SKM-1 treated with dmso at 0.1 percent for 144 hours (cell line): ENCODE results near the gene ETNK1.
"Not testable (repeated sequence)": the region's sequence is repeated elsewhere in the genome, so short reads cannot be mapped to it uniquely, and the experiment has no call there.

ENCODE experiments used
- DNase-seq: peaks from one replicate; lab custom pipeline; 2025; ENCODE audit not compliant: unreplicated experiment; lab: John Stamatoyannopoulos, UW

ETNK1 gene

DNA sequence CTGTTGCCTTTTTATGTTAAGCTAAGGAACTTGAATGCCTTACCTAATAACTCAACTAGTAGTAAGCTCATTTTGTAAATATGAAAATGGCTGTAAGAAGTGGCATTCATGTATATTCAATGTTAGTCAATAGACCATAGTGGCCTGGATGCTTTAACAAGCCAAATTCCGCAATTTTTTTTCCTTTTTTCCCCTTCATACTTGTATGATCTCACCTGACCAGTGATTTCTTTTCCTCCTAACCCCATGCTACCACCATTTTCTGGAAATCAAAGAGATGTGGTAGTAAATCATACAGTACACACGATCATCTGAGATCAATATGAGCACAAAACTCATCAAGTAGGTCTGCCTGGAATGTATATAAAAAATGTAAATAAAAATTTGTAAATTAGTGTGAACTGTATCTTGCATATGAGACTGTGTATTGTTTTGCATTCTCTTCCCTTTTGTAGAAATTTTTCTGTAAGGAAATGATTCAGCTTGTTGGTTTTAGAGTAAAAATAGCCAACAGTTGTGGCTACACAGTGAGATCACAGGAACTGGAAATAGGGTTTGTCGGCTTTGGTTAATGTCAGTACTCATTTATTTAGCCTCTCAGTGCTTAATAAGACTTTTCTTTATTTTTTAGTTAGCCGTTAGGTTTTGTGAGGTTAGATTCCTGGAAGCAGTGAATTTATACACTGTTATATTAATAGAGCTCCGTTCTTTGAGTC lies 62.5 kb downstream of the ETNK1 start:
- DNase-seq, result no peak

DNA sequence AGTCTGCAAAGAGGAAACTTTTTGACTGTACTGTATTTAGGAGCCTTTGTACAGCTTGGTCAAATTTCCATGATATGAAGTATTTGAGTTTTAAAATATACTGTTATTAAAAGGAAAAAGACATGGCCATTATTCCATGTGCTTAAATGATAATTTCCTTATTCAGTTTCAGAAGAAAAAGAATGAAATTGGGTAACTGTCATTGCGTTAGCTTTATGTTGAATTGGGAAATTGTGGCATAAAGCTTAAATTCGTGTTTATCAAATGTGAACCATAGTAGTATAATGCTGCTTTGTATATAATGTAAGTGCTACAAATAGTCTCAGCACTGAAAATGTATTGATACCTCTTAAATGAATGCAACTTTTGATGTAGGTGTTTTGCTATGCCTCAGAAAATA lies 64.9 kb downstream of the ETNK1 start:
- DNase-seq, result no peak

DNA sequence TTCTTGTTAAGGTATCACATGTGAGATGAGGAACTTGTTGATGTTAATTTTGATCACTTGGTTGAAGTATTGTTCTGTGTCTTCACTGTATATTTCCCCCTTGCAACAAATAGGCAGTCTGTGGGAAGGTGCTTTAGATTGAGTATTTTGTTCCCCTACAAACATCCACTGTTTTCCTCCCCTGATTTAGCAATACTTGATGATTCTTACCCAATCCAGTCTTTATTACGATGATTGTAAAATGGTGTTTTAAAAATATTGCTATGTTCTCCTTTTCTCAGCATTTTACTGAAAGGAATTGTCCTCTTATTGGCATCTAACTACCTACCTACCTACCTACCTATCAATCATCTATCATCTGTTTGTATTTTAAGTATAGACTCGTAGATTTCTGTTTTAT lies 66.3 kb downstream of the ETNK1 start:
- no peak for DNase-seq

DNA sequence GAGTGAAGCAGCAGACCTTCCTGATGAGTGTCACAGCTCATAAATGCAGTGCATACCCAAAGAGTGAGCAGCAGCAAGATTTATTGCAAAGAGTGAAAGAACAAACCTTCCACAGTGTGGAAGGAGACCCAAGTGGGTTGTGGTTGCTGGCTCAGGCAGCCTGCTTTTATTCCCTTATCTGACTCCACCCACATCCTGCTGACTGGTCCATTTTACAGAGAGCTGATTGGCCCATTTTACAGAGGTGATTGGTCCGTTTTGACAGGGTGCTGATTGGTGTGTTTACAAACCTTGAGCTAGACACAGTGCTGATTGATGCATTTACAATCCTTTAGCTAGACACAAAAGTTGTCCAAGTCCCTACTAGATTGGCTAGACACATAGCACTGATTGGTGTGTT lies 67.5 kb downstream of the ETNK1 start:
- not testable (repeated sequence) for DNase-seq

DNA sequence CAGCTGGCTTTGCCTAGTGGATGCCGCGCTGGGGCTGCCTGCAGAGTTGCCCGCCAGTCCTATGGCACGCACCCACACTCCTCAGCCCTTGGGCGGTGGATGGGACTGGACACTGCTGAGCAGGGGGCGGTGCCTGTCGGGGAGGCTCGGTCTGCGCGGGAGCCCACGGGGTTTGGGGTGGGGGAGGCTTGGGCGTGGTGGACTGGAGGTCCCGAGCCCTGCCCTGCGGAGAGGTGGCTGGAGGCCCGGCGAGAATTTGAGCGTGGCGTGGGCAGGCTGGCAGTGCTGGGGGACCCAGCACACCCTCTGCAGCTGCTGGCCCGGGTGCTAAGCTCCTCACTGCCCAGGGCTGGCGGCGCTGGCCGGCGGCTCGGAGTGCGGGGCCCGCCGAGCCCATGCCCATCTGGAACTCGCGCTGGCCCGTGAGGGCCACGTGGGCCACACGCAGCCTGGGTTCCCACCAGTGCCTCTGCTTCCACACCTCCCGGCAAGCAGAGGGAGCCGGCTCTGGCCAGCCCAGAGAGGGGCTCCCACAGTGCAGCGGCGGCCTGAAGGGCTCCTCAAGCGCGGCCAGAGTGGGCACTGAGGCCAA lies 68.1 kb downstream of the ETNK1 start:
- no peak for DNase-seq

DNA sequence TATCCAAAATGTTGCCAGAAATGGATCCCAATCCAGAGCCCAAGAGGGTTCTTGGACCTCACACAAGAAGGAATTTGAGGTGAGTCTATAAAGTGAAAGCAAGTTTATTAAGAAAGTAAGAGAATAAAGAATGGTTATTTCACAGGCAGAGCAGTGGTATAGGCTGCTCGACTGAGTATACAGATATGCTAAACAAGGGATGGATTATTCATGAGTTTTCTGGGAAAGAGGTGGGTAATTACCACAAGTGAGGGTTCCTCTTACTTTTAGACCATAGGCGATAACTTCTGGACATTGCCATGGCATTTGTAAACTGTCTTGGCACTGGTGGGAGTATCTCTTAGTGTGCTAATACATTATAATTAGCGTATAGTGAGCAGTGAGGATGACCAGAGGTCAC lies 73.6 kb downstream of the ETNK1 start:
- no peak for DNase-seq

DNA sequence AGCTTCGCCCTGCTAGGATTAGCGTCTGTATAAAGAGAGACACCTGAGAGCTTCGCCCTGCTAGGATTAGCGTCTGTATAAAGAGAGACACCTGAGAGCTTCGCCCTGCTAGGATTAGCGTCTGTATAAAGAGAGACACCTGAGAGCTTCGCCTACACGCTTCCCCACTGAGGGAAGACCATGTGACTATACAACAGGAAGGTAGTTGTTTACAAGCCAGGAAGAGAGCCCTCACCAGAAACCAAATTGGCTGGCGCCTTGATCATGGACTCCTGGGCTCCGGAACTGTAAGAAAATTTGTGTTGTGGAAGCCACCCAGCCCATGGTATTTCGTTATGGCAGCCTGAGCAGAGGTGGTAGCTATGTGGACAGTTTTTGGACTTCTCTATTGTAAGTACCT lies 74.7 kb downstream of the ETNK1 start:
- not testable (repeated sequence) for DNase-seq

DNA sequence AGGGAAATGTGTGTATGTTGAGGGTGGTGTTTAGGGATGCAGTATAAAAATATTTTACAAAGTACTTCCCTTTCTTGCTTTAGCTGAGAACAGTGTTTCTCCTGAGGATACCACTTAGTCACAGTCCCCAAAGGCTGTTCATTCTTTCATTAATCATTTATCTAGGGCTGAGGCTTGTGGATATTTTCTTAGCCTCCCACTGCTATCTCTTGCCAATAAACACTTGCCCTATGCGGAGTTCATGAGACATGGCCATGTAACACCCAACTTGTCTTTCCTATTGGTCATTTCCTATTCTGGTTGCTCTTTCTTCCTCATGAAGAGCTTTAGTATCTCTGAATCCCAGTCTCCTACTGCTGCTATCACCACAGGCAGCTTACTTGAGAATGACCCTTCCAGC lies 75.1 kb downstream of the ETNK1 start:
- no peak for DNase-seq

DNA sequence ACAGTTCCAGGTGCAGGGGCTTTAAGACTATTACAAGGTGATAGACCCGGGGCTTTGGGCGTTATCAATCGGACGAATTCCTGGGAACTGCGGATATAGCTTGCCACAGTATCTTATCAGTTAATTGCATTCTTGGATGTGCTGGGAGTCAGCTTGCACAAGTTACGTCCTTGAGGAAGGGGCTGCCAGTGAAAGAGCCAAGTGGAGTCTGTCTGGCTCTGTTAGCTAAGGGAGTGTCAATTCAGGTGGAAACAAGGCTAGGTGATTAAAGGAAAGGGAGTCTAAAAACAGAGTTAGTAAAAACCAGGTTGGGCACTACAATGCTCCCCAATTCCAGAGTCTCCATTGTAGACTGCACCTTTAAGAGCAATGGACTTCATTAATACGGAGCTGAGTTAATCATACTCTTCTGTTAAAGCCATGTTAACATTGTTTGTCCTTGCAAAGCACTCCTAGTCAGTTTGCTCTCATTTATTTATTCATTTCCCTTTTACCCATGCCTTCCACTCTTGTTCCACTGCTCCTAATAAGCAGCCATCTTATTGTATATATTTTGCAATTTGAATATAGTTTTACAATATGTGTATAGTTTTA lies 76.3 kb downstream of the ETNK1 start:
- not testable (repeated sequence) for DNase-seq

DNA sequence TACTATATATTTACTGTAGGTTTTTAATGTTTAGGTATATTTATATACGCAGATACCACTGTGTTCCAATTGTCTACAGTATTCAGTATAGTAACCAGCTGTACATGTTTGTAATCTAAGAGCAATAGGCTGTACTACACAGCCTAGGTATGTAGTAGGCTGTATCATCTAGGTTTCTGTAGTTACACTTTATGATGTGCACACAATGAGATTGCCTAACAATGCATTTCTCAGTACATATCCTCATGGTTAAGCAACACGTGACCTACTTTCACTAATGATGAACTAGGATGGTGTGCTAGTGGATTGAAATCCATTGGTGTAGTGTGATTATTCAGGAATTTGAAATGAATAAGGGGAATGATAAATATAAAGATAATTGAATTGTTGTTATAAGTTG lies 77.7 kb downstream of the ETNK1 start:
- no peak for DNase-seq

DNA sequence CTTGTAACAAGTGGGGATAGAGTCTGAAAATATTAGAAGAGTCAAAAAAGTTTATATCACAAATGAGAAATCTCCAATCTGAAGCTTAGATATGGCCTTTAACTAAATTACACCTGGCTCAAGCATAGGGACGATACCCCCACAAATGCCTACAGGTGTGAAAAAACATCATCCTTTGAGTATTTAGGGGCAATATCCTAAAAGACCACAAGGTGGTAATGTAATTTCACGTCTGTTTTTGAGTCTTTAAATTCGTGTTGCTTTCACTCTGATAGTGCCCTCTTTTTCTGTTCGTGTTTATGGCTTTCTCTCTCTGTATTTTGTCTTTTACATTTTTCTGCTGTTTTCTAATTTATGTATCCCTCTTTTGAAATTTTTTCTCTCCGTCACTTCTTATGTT lies 84.3 kb downstream of the ETNK1 start:
- DNase-seq, result no peak

DNA sequence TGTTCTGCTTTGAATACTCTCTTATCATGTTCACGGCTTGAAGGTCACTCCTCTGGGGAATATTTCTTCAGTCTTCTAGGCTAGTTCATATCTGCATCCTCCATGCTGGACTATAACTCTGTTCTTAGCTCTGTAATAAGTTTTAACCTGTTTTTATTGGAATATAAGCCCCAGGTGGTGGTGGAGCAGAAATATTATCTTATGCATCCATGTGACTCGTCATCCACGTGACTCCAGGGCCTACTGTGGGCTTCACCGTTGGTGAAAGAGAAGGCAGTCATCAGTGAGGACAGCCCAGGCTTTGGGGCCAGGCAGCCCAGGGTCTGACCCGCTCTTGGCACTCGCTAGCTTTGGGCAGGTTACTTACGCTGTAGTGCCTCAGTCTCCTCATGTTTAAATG lies 87.1 kb downstream of the ETNK1 start:
- DNase-seq, result no peak

DNA sequence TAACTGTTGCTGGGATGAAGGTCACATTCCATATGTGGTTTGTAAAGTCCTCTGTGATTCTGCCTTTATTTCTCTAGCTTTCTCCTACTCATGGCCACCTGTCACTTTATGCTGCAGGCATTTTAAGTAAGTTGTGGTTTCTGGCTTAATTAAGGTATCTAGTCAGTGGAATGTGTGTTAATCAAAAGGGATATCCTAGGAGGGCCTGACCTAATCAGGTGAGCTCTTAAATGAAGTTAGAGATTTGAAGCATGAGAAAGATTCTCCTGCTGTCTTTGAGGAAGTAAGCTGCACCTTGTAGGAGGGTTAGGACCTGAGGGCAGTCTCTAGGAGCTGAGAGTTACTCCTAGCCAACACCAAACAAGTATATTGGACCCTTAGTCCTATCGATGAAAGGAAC lies 90.3 kb downstream of the ETNK1 start:
- DNase-seq, result no peak

DNA sequence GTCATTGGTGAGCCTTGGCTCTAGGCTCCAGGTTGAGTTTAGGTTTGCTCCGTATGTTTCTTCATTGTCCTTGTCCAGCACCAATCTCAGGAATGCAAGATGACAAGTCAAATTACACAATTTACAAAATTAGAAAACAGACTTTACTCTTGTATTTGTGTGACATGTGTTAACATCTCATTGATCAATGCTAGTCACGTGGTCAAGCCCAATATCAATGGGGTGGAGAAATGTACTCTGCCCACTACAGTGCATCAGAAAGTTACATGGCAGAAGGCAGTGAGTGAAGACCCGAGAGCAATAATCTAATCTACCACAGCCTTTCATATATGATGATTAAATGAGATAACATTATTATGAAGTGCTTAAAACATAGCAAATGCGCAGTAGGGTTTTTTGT lies 94.8 kb downstream of the ETNK1 start:
- DNase-seq, result no peak

DNA sequence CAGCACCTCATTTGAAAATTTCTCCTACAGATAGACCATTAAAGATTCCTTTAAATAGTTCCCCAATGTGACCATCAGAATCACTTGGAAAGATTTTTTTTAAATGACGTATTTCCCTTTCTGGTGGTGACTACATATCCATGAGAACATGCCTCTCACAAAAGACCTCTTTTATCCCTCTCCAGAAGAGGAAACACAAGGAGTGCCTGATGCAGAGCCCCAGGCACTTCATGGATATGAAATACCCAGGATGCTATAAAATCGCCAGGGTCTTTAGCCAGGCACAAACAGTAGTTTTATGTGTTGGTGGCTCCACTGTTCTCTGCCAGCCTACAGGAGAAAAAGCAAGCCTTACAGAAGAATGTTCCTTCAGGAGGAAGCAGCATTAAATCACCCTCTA lies 97.1 kb downstream of the ETNK1 start:
- DNase-seq, result no peak

DNA sequence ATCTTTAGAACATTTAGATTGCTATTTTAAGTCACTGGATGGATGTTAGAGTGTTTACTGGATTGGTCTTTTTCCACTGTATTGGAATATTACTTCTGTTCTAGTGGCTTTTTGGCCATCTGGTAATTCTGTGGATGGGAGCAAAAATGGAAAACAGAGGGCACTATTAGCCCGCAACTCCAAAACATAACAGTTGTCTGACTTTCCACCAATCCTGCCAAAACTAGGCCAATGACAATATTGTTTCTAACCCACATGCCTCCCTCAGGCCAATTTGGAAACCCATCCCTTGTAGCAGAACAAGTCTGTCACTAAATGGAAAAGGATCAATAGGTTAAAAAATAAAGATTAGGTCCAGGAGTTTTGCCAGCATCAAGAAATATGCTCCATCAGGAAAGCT lies 97.8 kb downstream of the ETNK1 start:
- no peak for DNase-seq

DNA sequence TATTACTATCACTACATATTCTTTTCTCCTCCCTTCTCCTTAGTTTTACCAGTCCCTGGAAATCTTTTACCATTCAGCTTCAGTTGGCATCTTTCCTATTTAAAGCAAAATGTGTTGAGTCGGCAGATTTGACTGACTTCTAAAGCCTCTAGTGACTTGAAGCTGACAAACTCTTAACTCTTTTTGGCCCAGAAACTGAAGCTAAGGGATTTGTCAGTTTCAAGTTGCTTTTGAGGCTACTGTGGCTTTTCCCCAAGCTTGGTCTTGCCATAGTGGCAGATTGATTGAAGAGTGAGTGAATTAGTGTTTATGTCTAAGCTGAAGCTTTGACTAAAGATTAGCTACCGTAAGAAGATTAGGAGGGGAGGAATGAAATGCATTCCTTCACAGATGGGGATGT lies 104.0 kb downstream of the ETNK1 start:
- DNase-seq, result no peak

DNA sequence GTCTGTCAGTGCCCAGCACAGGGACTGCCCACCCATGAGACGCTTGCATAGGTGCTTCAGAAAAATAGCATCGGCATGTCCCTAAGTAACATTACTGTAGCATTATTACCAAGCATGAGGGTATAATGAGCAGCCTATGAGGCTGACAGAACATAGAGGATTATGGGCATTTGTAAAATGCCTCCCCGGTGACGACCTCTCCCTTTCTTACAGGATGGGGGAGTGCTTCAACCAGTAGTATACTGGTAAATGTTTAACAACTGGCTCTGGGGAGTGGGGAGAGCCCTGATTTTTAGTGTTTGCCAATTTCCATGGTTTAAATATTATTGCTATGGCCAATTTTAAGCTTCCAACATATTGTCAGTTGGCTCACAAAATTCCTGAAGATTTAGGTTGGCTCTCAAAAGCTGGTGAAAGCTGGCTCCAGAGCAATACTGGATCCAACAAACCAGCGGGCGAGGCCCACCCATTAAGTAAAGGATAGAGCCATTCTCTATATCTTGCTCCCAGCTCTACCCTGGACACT lies 104.5 kb downstream of the ETNK1 start:
- DNase-seq, result no peak

DNA sequence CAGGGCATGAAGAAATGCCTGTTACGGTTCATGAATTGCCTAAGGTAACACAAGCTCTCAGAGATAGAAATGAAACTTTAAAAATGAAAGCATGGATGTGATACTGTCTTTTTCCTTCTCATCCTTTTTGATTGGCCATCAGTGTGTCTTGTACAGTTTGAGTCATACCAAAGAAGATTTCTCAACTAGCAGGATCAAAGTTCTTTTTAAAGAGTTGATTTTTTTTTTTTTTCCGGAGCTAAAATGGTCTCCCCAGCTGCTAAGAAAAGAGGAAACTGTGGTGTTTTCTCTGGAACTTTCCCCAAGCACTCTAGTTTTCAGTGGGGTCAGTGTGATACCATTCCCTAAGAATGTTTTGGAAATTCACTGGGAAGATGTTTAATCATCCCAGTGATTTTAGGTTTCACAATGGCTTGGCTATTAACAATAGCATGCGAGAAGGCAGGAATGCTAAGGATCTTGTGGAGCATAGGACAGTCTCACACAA lies 105.0 kb downstream of the ETNK1 start:
- DNase-seq, result no peak

DNA sequence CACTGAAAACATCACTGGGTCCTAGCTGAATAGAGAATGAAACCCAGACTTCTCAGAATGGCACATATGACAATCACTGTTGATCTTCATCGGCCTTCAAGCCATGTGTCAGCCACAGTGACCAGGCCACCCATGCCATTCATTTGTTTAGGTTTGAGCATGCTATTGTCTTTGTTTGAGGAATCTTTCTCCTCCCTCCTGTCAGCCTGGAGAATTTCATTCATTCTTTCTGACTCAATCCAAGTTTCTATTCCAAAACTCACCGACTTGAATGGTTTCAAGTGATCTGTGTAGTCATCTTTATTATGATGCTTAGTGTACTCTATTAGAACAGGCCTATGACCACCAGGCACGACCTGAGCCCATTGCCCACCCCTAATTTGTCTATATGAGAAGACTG lies 106.3 kb downstream of the ETNK1 start:
- DNase-seq, result no peak

DNA sequence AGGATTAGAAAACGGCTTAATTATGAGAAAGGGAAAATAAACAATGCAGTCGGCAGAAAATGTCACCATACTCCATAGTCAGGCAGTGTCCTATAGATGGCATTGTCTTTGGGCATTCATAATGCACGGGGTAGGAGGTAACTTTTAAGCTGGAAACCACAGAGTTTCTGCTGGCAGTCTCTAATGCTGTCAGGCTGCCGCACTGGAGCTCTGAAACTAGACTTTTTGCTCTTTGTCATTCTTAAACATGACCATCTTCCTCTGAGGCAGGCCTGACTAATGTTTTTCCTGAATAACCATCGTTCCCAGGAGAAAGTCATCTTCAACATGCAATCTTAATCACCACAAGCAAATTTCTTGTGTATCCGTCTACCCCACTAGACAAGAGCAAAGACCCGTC lies 108.8 kb downstream of the ETNK1 start:
- no peak for DNase-seq

DNA sequence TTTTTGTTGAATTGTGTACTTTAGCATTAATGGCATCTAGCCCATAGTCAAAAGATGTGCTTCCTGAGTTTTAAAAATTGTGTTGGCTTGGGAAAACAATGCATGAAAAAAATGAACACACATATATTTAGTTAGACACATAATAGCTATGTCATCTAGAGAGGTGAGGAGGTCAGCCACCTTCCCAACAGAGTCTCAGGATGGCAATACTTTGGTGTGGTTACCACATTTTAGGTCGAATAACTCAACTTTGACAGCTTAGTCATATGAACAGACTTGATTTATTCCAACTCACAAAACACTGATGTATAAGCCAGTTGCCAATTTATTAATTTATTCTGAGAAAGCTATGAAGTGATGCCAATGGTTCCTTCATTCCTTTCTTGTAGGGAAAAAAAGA lies 114.0 kb downstream of the ETNK1 start:
- DNase-seq, result no peak
